ENCODE data around the gene PRPSAP2.

Gene PRPSAP2

DNA sequence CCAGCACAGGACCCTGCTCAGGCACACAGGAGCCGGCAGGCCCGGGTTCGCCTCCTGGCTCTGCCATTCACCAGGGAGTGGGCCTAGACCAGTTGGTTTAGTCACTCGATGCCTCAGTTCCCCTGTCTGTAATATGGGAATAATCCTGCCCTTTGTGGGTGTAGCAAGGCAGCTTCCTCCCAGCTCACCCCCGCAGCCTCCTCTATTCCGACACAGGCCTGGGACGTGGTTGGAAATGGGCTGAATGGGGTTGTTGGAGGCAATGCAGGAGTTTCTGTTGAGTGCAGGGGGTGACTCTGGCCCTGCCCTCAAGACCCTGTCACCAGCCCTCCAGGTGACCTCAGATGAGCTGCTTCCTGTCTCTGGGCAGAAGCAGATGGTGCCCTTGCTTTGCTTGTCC is 113.9 kb downstream of the PRPSAP2 start:
- TF ChIP-seq, protein P1, sequence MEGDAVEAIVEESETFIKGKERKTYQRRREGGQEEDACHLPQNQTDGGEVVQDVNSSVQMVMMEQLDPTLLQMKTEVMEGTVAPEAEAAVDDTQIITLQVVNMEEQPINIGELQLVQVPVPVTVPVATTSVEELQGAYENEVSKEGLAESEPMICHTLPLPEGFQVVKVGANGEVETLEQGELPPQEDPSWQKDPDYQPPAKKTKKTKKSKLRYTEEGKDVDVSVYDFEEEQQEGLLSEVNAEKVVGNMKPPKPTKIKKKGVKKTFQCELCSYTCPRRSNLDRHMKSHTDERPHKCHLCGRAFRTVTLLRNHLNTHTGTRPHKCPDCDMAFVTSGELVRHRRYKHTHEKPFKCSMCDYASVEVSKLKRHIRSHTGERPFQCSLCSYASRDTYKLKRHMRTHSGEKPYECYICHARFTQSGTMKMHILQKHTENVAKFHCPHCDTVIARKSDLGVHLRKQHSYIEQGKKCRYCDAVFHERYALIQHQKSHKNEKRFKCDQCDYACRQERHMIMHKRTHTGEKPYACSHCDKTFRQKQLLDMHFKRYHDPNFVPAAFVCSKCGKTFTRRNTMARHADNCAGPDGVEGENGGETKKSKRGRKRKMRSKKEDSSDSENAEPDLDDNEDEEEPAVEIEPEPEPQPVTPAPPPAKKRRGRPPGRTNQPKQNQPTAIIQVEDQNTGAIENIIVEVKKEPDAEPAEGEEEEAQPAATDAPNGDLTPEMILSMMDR (IDR thresholded peaks at IDR 0.05; ENCODE audit: extremely low read depth, missing control alignments): no peak

DNA sequence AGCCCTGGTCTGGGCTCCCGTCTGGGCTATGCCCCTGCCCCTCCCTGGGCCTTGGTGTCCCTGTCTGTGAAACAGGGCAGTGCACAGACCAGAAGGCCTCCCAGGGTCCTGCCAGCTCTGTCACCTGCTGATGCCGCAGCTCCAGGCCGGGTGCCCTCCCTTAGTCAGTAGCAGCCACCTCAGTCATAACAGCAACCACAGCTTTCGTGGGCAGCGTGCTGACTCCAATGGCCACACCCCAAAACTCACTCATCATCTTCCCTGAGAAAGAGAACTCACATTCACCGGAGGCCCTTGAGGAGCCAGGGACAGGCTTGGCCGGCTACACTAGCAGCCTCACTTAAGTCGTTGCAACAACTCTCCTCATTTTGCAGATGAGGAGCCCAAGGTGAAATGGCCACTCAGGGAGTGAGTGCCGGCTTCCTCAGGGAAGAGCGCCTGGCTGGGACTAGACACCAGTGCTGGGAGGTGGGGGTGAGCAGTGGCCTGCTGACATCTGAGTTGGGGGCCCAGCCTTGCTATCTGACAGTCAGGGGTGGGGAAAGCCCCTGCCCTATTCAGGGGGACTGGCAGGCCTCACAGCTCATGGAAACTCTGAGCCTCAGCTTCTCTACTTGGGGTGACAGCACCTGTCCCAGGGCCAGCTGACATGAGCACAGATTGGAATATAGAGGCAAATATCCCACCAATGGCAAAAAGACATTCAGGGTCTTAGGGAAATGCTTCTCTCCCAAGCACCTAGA is 116.6 kb downstream of the PRPSAP2 start:
- no peak for DNase-seq (ENCODE audit: low spot score)
- TF ChIP-seq, protein P1 (IDR thresholded peaks at IDR 0.05; ENCODE audit: extremely low read depth, missing control alignments): no peak

More for the DNA sequence above, 113.9 kb downstream of the PRPSAP2 start:
- DNase-seq (ENCODE audit: low spot score): no peak

DNA sequence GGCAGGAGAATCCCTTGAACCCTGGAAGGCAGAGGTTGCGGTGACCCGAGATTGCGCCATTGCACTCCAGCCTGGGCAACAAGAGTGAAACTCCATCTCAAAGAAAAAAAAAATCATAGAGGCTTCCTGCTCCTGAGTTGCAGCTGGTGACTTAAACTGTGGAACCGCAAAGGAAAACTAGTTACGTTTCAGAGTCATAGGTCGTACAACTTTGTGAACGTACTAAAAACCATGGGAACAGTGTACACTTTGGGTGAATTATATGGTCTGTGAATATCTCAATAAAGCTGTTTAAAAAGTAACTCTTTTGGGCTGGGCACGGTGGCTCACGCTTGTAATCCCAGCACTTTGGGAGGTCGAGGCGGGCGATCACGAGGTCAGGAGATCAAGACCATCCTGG is 117.7 kb downstream of the PRPSAP2 start:
- DNase-seq (ENCODE audit: low spot score): no peak
- TF ChIP-seq, protein P1 (IDR thresholded peaks at IDR 0.05; ENCODE audit: extremely low read depth, missing control alignments): no peak

DNA sequence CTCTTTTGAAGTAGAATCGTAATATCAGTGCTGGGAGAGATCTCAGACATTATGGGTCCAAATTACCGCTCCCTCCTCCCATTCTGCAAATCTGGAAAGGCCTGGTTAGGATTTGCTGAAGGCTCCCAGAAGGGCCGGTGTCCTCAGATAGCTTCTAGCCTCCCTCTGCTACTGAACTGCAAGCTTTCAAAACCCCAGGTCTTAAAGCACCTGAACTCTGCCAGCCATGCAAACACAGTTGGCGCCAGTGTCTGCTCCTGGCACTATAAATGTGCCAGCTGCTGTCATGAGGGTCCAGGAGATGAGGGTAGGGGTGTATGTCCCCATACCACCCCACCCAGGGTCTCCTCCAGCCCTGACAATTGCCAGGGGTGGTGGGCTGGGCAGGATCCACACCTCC is 118.3 kb downstream of the PRPSAP2 start:
- no peak for DNase-seq (ENCODE audit: low spot score)
- TF ChIP-seq, protein P1 (IDR thresholded peaks at IDR 0.05; ENCODE audit: extremely low read depth, missing control alignments): no peak

DNA sequence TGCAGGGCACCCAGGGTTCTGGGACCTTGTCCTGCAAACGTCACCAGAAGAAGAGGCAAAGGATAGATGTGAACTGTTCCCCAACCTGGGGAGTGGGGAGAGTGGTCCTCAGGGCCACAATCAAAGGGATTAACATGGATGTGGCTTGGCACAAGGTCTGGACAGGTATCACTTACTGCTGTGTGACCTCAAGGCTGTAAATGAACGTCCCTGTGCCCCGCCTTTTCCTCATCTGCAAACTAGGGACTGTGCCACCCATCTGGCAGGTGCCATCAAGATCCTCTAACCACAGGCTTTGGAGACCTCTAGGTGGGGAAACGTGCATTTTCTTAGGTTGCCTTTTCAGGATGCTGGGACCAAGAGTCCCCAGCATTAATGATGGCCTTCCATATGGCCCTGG is 119.1 kb downstream of the PRPSAP2 start:
- no peak for DNase-seq (ENCODE audit: low spot score)
- TF ChIP-seq, protein P1 (IDR thresholded peaks at IDR 0.05; ENCODE audit: extremely low read depth, missing control alignments): no peak

DNA sequence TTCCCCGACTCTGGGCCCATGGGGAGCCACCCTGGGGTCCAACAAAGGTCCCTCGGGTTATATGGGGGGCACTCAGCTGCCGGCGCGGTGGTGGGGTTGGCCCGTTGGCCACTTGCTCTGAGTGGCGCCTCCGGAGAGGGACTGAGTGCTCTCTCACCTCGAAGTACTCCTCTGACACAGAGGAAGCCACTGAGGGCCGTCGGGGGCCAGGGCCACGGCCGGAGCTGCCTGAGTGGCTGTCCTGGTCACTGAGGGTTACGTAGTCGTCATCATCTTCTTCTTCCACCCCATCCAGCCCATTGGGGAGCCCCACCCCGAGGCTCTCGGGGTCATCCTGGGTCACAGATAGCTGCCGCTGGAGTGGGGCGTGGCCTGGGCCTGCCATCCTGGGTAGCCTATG is 119.7 kb downstream of the PRPSAP2 start:
- DNase-seq (ENCODE audit: low spot score): no peak
- TF ChIP-seq, protein P1 (IDR thresholded peaks at IDR 0.05; ENCODE audit: extremely low read depth, missing control alignments): no peak

DNA sequence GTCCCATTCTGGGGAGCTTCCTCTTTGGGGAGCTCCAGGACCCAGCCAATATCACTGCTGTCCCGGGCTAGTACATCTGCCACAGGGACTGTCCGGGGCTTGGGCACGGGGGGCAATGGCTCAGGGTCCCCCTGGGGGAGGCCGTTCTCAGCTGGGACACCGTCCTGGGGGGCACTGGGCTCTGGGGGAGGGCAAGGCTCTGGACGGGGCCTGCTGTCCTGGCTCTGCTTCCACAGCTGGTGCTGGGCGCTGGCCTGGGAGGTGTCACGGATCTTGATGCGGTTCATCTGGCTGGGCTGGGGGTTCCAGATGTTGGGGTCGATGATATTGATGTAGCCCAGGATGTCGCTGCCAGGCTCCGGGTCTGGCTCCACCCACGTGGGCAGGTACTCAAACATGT is 120.1 kb downstream of the PRPSAP2 start:
- TF ChIP-seq, protein P1 (IDR thresholded peaks at IDR 0.05; ENCODE audit: extremely low read depth, missing control alignments): no peak
- DNase-seq (ENCODE audit: low spot score): no peak

All from GM20000 (cell line).